Measurements from ENCODE around the gene PRR20A.

DNA sequence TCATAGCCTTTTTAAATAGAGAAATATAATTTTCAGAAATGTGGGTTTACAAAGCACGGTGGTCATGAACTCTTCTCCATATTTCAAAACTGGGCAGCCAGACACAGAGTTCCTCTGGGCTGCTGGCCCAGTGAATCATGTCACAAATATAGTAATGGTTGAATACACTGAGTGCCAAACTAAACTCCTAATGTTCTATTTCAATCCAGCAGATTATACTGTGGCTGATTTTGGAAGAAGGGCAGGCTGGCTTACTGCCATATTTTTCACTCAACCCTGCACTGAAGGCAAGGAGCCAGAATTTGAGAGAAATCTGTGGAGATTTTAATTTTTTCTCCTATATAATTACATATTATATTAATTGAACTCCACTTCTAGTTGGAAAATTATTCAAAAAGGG lies 17.0 kb upstream of the PRR20A start:
- TF ChIP-seq, protein P1, sequence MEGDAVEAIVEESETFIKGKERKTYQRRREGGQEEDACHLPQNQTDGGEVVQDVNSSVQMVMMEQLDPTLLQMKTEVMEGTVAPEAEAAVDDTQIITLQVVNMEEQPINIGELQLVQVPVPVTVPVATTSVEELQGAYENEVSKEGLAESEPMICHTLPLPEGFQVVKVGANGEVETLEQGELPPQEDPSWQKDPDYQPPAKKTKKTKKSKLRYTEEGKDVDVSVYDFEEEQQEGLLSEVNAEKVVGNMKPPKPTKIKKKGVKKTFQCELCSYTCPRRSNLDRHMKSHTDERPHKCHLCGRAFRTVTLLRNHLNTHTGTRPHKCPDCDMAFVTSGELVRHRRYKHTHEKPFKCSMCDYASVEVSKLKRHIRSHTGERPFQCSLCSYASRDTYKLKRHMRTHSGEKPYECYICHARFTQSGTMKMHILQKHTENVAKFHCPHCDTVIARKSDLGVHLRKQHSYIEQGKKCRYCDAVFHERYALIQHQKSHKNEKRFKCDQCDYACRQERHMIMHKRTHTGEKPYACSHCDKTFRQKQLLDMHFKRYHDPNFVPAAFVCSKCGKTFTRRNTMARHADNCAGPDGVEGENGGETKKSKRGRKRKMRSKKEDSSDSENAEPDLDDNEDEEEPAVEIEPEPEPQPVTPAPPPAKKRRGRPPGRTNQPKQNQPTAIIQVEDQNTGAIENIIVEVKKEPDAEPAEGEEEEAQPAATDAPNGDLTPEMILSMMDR (IDR thresholded peaks at IDR 0.05) = no peak
- no peak for TF ChIP-seq POLR2A (IDR thresholded peaks at IDR 0.05)
